ENCODE results near the gene TRMT44. TPM values are rescaled to one million over a fixed set of nuclear protein-coding genes. Genes with fewer than 3 reads are reported as not detected.

Gene TRMT44
- polyA plus RNA-seq, 3 donors: 4.9 to 7.5 (median 6.6) TPM

GRCh38 chr4:8453957-8454356 is 13.4 kb downstream of the TRMT44 start:
- DNase-seq: no peak
- Histone ChIP-seq H3K4me2 (replicated peaks; ENCODE audit: extremely low read depth, low read length, poor library complexity, severe bottlenecking) (no peak overlapping the region), H3K9me3 (replicated peaks in 1 of 2; ENCODE audit: control insufficient read depth in 1 of 2, insufficient read depth in 1 of 2, low read length in 2 of 2) (no peaks in the 10 kb centered on the region), H3K4me1 (ENCODE audit: control insufficient read depth in 1 of 2, insufficient read depth in 2 of 2, low read length in 2 of 2) (no peaks in the 10 kb centered on the region), H3K27me3 (ENCODE audit: control insufficient read depth in 2 of 2, insufficient read depth in 2 of 2, low read length in 2 of 2) (no peaks in the 10 kb centered on the region), H3K27ac (ENCODE audit: low read depth in 1 of 2, low read length in 2 of 2) (no peak overlapping the region), H3K36me3 (replicated peaks in 1 of 2; ENCODE audit: control insufficient read depth in 1 of 2, insufficient read depth in 2 of 2, low read length in 2 of 2) (peaks cover 74 to 100% of the 10 kb centered on the region in 2 donors), H3K4me3 (replicated peaks in 1 of 3; ENCODE audit: low read depth in 2 of 3, low read length in 3 of 3) (no peak overlapping the region), H4K20me1 (ENCODE audit: insufficient read depth, low read length) (no peaks in the 10 kb centered on the region), H2AFZ (ENCODE audit: insufficient read depth, low read depth, low read length, poor library complexity, severe bottlenecking) (no peak overlapping the region), H3K79me2 (ENCODE audit: insufficient read depth, low read length) (no peaks in the 10 kb centered on the region), H3K9ac (ENCODE audit: insufficient read depth, low read length, poor library complexity, severe bottlenecking) (no peak overlapping the region)
- 100% methylated on average over 1 of the region's 3 CpGs for WGBS (ENCODE audit: insufficient coverage)
- Mint-ChIP-seq H3K27ac (no peak overlapping the region), H3K36me3 (peaks cover 78 to 93% of the 10 kb centered on the region in 2 donors), H3K9me3 (no peaks in the 10 kb centered on the region), H3K27me3 (ENCODE audit: low read depth in 3 of 3) (no peaks in the 10 kb centered on the region), H3K4me3 (no peak overlapping the region), H3K4me1 (no peaks in the 10 kb centered on the region)
- no peak for TF ChIP-seq CTCF (IDR thresholded peaks at IDR 0.05)
- intact Hi-C loops (cut with micrococcal nuclease): no loop called here

- no peak overlapping the region for H3K4me3 ChIP-seq (replicated peaks in 1 of 3; ENCODE audit: low read depth in 2 of 3, low read length in 3 of 3)
- peaks cover 72 to 91% of the 10 kb centered on the region in 2 donors for H3K36me3 ChIP-seq (replicated peaks in 1 of 2; ENCODE audit: control insufficient read depth in 1 of 2, insufficient read depth in 2 of 2, low read length in 2 of 2)
- H3K4me2 ChIP-seq (replicated peaks; ENCODE audit: extremely low read depth, low read length, poor library complexity, severe bottlenecking): no peak overlapping the region
- H3K9me3 ChIP-seq (replicated peaks in 1 of 2; ENCODE audit: control insufficient read depth in 1 of 2, insufficient read depth in 1 of 2, low read length in 2 of 2): no peaks in the 10 kb centered on the region
- Mint-ChIP-seq H3K4me3 (no peak overlapping the region), H3K4me1 (no peaks in the 10 kb centered on the region), H3K27me3 (ENCODE audit: low read depth in 3 of 3) (no peaks in the 10 kb centered on the region), H3K27ac (no peak overlapping the region), H3K36me3 (peaks cover 72 to 87% of the 10 kb centered on the region in 2 donors), H3K9me3 (no peaks in the 10 kb centered on the region)
- no peak for DNase-seq
- no peaks in the 10 kb centered on the region for H4K20me1 ChIP-seq (ENCODE audit: insufficient read depth, low read length)
- no peak overlapping the region for H3K27ac ChIP-seq (ENCODE audit: low read depth in 1 of 2, low read length in 2 of 2)
- no peaks in the 10 kb centered on the region for H3K4me1 ChIP-seq (ENCODE audit: control insufficient read depth in 1 of 2, insufficient read depth in 2 of 2, low read length in 2 of 2)
- H3K27me3 ChIP-seq (ENCODE audit: control insufficient read depth in 2 of 2, insufficient read depth in 2 of 2, low read length in 2 of 2): no peaks in the 10 kb centered on the region
- no peak overlapping the region for H2AFZ ChIP-seq (ENCODE audit: insufficient read depth, low read depth, low read length, poor library complexity, severe bottlenecking)
- no peak overlapping the region for H3K9ac ChIP-seq (ENCODE audit: insufficient read depth, low read length, poor library complexity, severe bottlenecking)
- intact Hi-C loops (cut with micrococcal nuclease): no loop called here
- WGBS (ENCODE audit: insufficient coverage): 96% methylated on average over 2 of the region's 9 CpGs
- no peak for TF ChIP-seq CTCF (IDR thresholded peaks at IDR 0.05)
- no peaks in the 10 kb centered on the region for H3K79me2 ChIP-seq (ENCODE audit: insufficient read depth, low read length)
Observed at GRCh38 chr4:8457646-8458252, 17.2 kb downstream of the TRMT44 start.

Data from CD14-positive monocyte (primary cell).